HG03442 (cell line): ENCODE data around the gene KNTC1.
A peak's percentile ranks its signal among the peaks of the same experiment; 100 is the strongest.
"Not testable (repeated sequence)": the region's sequence is repeated elsewhere in the genome, so short reads cannot be mapped to it uniquely, and the experiment has no call there.

Experiments used
- ATAC-seq: cut with Tn5 transposase; IDR thresholded peaks from one replicate; pipeline ENCODE4 v1.9.1; 2021; ENCODE audit warnings: mild to moderate bottlenecking, moderate library complexity; ENCODE audit not compliant: unreplicated experiment

KNTC1 gene, protein sequence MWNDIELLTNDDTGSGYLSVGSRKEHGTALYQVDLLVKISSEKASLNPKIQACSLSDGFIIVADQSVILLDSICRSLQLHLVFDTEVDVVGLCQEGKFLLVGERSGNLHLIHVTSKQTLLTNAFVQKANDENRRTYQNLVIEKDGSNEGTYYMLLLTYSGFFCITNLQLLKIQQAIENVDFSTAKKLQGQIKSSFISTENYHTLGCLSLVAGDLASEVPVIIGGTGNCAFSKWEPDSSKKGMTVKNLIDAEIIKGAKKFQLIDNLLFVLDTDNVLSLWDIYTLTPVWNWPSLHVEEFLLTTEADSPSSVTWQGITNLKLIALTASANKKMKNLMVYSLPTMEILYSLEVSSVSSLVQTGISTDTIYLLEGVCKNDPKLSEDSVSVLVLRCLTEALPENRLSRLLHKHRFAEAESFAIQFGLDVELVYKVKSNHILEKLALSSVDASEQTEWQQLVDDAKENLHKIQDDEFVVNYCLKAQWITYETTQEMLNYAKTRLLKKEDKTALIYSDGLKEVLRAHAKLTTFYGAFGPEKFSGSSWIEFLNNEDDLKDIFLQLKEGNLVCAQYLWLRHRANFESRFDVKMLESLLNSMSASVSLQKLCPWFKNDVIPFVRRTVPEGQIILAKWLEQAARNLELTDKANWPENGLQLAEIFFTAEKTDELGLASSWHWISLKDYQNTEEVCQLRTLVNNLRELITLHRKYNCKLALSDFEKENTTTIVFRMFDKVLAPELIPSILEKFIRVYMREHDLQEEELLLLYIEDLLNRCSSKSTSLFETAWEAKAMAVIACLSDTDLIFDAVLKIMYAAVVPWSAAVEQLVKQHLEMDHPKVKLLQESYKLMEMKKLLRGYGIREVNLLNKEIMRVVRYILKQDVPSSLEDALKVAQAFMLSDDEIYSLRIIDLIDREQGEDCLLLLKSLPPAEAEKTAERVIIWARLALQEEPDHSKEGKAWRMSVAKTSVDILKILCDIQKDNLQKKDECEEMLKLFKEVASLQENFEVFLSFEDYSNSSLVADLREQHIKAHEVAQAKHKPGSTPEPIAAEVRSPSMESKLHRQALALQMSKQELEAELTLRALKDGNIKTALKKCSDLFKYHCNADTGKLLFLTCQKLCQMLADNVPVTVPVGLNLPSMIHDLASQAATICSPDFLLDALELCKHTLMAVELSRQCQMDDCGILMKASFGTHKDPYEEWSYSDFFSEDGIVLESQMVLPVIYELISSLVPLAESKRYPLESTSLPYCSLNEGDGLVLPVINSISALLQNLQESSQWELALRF (N-terminal part only)

GRCh38 chr12:122526683-122527477, at the start of gene KNTC1, which contains the start of gene RSRC2:
TSS of gene KNTC1 (plus strand) at chr12:122527249. CDS start at chr12:122530064, 2,815 bp downstream.
TSS of gene RSRC2 (minus strand) at chr12:122526936. CDS start at chr12:122526853, 83 bp downstream.
- peak; percentile 89 for ATAC-seq

GRCh38 chr12:122480753-122481152, 46.3 kb upstream of the KNTC1 start:
- ATAC-seq, result no peak

- ATAC-seq, result no peak
Measured at GRCh38 chr12:122481861-122482260, 45.2 kb upstream of the KNTC1 start.

GRCh38 chr12:122483969-122484368, 43.1 kb upstream of the KNTC1 start:
- no peak for ATAC-seq

DNA sequence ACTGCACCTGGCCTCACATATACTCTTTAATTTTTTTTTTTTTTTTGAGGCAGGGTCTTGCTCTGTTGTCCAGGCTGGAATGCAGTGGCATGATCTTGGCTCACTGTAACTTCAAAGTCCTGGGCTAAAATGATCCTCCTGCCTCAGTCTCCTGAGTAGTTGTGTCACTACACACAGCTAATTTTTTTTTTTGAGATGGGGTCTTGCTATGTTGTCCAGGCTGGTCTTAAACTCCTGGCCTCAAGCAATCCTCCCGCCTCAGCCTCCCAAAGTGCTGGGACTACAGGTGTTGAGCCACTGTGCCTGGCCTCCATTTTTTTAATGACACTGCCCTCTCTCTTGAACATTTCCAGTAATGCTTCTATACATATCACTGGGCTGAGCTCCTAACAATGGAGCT, 42.7 kb upstream of the KNTC1 start:
- not testable (repeated sequence) for ATAC-seq

DNA sequence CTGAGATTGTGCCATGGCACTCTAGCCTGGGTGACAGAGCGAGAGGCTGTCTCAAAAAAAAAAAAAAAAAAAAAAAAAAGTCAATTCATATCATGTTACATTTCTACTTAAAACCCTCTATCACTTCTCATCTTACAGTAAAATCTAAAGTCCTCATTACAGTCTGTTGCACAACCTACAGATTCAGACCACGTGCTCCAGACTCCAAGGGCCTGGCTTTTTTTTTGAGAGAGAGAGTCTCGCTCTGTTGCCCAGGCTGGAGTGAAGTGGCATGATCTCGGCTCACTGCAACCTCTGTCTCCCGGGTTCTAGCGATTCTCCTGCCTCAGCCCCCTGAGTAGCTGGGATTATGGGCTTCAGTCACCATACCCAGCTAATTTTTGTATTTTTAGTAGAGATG, 40.7 kb upstream of the KNTC1 start:
- not testable (repeated sequence) for ATAC-seq

DNA sequence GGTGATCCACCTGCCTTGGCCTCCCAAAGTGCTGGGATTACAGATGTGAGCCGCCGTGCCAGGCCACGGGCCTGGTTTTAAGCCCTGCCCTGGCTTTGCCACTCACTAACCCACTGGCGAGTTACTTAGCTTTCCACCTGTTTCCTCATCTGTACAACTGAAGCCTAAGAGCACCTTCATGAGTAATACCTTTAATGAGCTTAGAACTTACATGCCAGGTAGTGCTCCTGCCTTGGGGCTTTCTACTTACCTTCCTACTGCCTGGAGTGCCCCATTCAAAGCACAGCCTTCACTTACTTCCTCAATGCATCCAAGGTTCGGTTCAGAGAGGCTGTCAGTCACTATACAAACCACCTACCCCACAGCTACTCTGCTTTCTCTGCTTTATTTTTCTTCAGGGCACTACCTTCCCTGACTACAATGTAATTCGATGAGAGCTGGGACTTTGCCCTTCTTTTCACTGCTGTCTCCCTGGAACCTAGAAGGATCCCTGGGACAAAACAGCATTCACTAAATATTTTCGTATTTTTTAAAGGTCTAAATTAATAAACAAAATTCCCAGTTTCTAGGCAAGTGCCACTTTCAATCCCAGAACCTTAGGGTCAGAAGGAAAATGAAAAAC, 40.1 kb upstream of the KNTC1 start:
- ATAC-seq, result no peak

DNA sequence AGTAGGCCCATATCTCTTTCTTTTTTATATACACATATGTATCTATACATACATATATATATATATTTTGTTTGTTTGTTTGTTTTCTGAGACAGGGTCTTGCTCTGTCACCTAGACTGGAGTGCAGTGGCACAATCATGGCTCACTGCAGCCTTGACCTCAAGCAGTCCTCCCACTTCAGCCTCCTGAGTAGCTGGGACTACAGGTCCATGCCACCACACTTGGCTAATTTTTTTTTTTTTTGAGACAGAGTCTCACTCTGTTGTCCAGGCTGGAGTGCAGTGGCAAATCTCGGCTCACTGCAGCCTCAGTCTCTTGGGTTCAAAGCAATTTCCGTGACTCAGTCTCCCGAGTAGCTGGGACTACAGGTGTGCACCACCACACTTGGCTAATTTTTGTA, 39.2 kb upstream of the KNTC1 start:
- not testable (repeated sequence) for ATAC-seq

DNA sequence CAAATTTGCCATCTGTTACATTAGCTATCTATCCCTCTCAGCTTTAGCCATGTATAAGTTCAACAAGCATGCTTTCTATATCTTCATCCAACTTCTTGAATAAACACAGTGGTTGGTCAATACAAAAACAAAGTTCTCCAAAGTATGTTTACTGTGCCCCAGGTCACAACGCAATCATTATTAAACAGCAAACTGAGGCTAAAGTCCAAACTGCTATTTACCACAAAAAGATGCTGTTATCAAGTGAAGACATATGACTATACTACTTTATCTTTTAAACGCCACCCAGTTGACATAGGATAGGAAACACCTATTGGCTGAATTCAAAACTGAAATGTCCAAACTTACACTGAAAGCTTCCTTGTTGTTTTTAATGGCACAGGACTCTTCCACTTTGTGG, 38.0 kb upstream of the KNTC1 start:
- no peak for ATAC-seq

DNA sequence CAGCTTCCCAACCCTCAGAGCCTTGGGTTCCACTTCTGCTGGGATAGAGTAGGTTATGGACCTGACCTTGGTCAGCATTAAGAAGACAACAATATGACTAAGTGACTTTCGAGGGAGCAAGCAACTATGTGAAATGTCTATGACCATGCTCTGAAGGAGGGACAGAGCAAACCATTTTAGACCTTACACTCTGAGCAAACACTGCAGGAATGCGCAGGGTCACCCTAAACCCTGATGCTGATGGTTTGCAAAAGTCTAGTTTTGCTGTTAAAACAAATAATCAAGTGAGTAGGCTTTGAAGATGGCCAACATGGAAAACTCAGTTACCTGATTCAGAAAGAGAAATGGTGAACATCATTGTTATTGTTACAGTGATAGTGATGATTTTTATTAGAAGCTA, 35.1 kb upstream of the KNTC1 start:
- no peak for ATAC-seq

DNA sequence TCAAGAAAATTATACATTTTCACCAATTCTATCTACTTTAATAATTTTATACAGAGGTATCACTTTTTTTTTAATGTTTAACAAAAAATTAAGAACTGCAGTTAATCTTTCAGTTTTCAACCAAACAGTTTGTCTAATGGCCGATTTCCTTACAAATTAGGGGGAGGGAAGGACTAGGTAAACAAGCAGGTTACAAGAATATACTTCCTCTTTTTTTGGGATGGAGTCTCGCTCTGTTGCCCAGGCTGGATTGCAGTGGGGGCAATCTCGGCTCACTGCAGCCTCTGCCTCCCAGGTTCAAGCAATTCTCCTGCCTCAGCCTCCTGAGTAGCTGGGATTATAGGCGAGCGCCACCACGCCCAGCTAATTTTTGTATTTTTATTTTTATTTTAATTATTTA, 33.8 kb upstream of the KNTC1 start:
- ATAC-seq, result not testable (repeated sequence)

- no peak for ATAC-seq
Measured at GRCh38 chr12:122495258-122495657, 31.8 kb upstream of the KNTC1 start.

GRCh38 chr12:122499991-122500684, 26.9 kb upstream of the KNTC1 start:
- peak; percentile 15 for ATAC-seq

GRCh38 chr12:122500685-122501488, 26.2 kb upstream of the KNTC1 start, which contains the start of gene ZCCHC8:
TSS of gene ZCCHC8 (minus strand) at chr12:122500932. CDS start at chr12:122500840, 92 bp downstream.
- peak; percentile 91 for ATAC-seq

GRCh38 chr12:122501489-122501989, 25.5 kb upstream of the KNTC1 start:
- no peak for ATAC-seq

- no peak for ATAC-seq
Measured at GRCh38 chr12:122503147-122503751, 23.8 kb upstream of the KNTC1 start.

DNA sequence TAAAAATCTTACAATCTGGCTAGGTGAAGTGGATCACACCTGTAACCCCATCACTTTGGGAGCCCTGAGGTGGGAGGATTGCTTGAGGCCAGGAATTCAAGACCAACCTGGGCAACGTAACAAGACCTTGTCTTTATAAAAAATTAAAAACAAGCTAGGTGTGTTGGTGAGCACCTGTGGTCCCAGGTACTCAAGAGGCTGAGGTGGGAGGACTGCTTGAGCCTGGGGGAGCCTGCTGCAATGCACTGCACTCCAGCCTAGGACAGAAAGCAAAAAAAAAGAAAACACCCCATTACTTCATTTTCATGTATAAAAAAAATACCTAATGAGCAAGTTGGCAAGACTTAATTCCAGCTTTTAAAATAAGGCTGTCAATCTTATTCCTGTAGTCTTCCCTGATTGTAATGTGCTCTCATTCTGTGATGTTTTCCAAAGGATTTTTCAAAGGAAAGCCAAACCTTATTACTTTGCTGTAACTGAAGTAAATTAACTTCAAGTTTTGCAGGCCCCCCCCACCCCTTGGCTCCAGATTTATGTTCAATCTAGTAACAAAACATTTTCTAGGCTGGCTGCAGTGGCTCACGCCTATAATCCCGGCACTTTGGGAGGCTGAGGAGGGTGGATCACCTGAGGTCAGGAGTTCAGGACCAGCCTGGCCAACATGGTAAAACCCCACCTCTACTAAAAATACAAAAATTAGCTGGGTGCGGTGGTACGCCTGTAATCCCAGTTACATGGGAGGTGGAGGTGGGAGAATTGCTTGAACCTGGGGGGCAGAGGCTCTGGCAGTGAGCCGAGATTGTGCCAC, 23.1 kb upstream of the KNTC1 start:
- ATAC-seq, result no peak
